ENCODE results near the gene FLOT2. TPM values are rescaled to one million over a fixed set of nuclear protein-coding genes. Genes with fewer than 3 reads are reported as not detected.

FLOT2 gene
- total RNA-seq, 3 donors from 2014 or later (not counting 1 experiment from before 2014, with no cell fraction given), result 132 to 152 (median 152) TPM

- no peaks in the 10 kb centered on the region for H3K9me3 Mint-ChIP-seq
- no peaks in the 10 kb centered on the region for H3K27me3 Mint-ChIP-seq (ENCODE audit: low read depth in 2 of 2)
- H3K9me3 ChIP-seq (ENCODE audit: control insufficient read depth, insufficient read depth, low read length), result no peaks in the 10 kb centered on the region
- H3K27ac ChIP-seq (ENCODE audit: low read length), result no peak overlapping the region
- no peaks in the 10 kb centered on the region for H3K4me1 ChIP-seq (ENCODE audit: control insufficient read depth, insufficient read depth, low read length)
- intact Hi-C loops (cut with micrococcal nuclease), result no loop called here
- DNase-seq (no peak), ATAC-seq (no peak)
- H3K4me1 Mint-ChIP-seq, result peaks cover 0 to 18% of the 10 kb centered on the region in 2 donors
- H3K27me3 ChIP-seq (ENCODE audit: control insufficient read depth, insufficient read depth, low read length), result no peaks in the 10 kb centered on the region
- H3K4me3 Mint-ChIP-seq, result no peak overlapping the region
- H3K27ac Mint-ChIP-seq, result no peak overlapping the region
- 100% methylated on average over 1 of the region's 1 CpG for WGBS (ENCODE audit: insufficient coverage)
- no peaks in the 10 kb centered on the region for H3K36me3 Mint-ChIP-seq
- H3K36me3 ChIP-seq (ENCODE audit: control insufficient read depth, insufficient read depth, low read length), result no peaks in the 10 kb centered on the region
- no peak overlapping the region for H3K4me3 ChIP-seq (ENCODE audit: low read length)
- no peak for TF ChIP-seq CTCF (IDR thresholded peaks at IDR 0.05)
These were observed 63.1 kb downstream of the FLOT2 start for GRCh38 chr17:28834420-28834819.

Other genes with a start within 250 kb of the FLOT2 start
- 10 to 100 TPM; 53.0 to 65.3 (median 53.7) TPM for gene SDF2, start 235.8 kb downstream of the FLOT2 start, total RNA-seq
- gene SUPT6H, start 235.5 kb downstream of the FLOT2 start, total RNA-seq, result 100 to 1,000 TPM; 170 to 184 (median 177) TPM
- gene PROCA1, start 185.8 kb downstream of the FLOT2 start, total RNA-seq, result 1 to 10 TPM; 2.3 to 5.8 (median 3.6) TPM
- 10 to 100 TPM in 1 of 3 donors, 1 to 10 TPM in 2; 3.7 to 12.9 (median 3.8) TPM for gene RAB34, start 179.9 kb downstream of the FLOT2 start, total RNA-seq
- gene RPL23A, start 177.7 kb downstream of the FLOT2 start, total RNA-seq, result 1,000 to 10,000 TPM; 1,375 to 1,532 (median 1,498) TPM
- gene TLCD1, start 171.5 kb downstream of the FLOT2 start, total RNA-seq, result 1 to 10 TPM in 1 of 3 donors, not detected in 2; 1.0 TPM
- 1 to 10 TPM; 5.9 to 7.4 (median 6.8) TPM for gene NEK8, start 168.9 kb downstream of the FLOT2 start, total RNA-seq
- gene TRAF4, start 153.7 kb downstream of the FLOT2 start, total RNA-seq, result 100 to 1,000 TPM in 2 of 3 donors, 10 to 100 TPM in 1; 97.8 to 209 (median 122) TPM
- gene FAM222B, start 54.9 kb downstream of the FLOT2 start, total RNA-seq, result 10 to 100 TPM; 16.9 to 26.0 (median 20.0) TPM
- gene ERAL1, start 42.7 kb downstream of the FLOT2 start, total RNA-seq, result 10 to 100 TPM; 20.9 to 35.2 (median 27.3) TPM
- gene DHRS13, start 5.3 kb upstream of the FLOT2 start, total RNA-seq, result 10 to 100 TPM; 22.5 to 27.3 (median 23.2) TPM
- gene PHF12, start 53.8 kb upstream of the FLOT2 start, total RNA-seq, result 100 to 1,000 TPM; 163 to 177 (median 171) TPM
- gene SEZ6, start 108.3 kb upstream of the FLOT2 start, total RNA-seq, result 1 to 10 TPM in 1 of 3 donors, under 1 TPM in 2; 0.33 to 1.4 (median 0.97) TPM
- gene PIPOX, start 145.4 kb upstream of the FLOT2 start, total RNA-seq, result 1 to 10 TPM; 3.0 to 5.8 (median 3.4) TPM